Diencephalon (tissue), 1 donor: ENCODE results near the gene KRTAP3-2. TPM values are rescaled to one million over a fixed set of nuclear protein-coding genes. Genes with fewer than 3 reads are reported as not detected.

Experiments
- small RNA-seq: library from RNA; depleted of rRNA; stranded (forward); fragments of <200 nt; gene quantifications from one replicate; pipeline ENCODE3, GENCODE V24; 2014
- total RNA-seq: library from RNA; depleted of rRNA; stranded (reverse); fragments of >200 nt; gene quantifications from one replicate; pipeline ENCODE4 v1.2.3, GENCODE V29; 2014

The KRTAP3-2 gene
- total RNA-seq, result not detected

GRCh38 chr17:40999563-40999962, at the start of gene KRTAP3-2:
KRTAP3-2 (minus strand) TSS chr17:40999906; CDS start chr17:40999853, 53 bp downstream.

DNA sequence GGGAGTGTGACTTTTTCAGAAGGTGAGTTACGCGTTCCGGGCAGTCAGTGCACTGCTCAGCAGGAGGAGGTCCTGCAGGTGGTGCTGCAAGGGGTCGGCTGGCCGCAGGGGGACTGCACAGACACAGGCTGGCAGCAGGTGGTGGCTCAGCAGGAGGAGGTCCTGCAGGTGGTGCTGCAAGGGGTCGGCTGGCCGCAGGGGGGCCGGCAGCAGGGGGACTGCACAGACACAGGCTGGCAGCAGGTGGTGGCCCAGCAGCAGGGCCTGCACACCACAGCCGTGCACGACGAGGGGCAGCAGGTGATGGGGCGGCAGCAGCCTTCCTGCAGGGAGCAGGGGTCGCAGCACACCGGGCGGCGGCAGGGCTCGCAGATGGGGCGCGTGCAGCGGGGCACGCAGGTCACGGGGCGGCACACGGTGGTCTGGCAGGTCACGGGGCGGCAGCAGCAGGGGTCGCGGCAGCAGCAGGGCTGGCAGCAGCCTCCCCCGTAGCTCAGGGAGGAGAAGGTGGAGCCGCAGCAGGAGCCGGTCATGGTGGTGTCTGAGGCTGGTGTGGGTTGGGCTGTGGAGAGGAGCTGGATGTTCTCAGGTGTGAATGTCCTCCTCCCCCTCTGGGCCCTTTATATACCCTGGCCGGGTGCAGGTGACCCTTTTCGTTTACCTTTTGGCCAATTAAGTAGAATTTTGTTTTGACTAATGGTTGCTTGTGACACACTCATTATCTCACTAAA, 47.2 kb upstream of the KRTAP3-2 start, which contains the start of gene KRTAP2-1:
Gene KRTAP2-1, minus strand, starts transcription at position 582 of the 731 bp plus-strand sequence. Its CDS starts 49 bp downstream, at position 533.

GRCh38 chr17:41040783-41041571, 41.3 kb upstream of the KRTAP3-2 start, which contains the start of gene KRTAP1-1:
KRTAP1-1 (minus strand) TSS chr17:41041450; CDS start chr17:41041397, 53 bp downstream.

DNA sequence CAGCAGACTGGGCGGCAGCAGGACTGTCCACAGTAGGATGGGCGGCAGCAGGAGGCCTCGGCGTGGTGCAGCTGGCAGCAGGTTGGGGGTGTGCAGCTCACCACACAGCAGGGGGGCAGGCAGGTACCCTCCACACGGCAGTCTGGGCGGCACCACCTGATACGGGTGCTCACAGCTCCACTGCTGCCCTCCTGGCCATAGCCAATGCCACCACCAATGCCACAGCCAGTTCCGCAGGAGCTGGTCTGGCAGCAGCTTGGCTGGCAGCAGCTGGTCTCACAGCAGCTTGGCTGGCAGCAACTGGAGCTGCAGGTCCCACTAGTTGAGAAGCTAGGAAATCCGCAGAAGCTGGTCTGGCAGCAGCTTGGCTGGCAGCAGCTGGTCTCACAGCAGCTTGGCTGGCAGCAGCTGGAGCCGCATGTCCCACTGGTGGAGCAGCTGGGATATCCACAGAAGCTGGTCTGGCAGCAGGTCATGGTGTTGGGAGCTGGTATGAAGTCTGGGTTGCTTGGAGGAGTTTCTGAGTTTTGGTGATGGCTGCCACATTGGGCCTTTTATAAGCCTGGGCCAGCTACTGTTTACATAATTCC, 34.7 kb upstream of the KRTAP3-2 start, which contains the start of gene KRTAP1-3:
Gene KRTAP1-3, minus strand, starts transcription at position 529 of the 590 bp plus-strand sequence. Its CDS starts 53 bp downstream, at position 476.

DNA sequence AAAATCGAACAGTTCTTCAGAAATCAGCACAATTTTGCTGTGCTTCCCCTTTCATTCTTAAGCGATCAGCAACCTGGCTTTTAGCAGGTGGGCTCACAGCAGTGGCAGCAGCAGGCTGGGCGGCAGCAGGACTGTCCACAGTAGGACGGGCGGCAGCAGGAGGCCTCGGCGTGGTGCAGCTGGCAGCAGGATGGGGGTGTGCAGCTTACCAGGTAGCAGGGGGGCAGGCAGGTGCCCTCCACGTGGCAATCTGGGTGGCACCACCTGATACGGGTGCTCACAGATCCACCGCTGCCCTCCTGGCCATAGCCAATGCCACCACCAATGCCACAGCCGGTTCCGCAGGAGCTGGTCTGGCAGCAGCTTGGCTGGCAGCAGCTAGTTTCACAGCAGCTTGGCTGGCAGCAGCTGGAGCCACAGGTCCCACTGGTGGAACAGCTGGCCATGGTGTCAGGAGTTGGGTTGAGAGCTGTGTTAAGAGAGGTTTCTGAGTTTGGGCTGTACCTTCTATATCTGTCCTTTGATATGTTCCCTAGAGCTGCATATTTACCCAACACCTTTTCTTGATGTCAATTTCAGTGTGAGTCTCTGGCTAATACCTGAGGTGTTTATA, 30.0 kb upstream of the KRTAP3-2 start, which contains the start of gene KRTAP1-4:
Gene KRTAP1-4, minus strand, starts transcription at position 563 of the 613 bp plus-strand sequence. Its CDS starts 117 bp downstream, at position 446.

DNA sequence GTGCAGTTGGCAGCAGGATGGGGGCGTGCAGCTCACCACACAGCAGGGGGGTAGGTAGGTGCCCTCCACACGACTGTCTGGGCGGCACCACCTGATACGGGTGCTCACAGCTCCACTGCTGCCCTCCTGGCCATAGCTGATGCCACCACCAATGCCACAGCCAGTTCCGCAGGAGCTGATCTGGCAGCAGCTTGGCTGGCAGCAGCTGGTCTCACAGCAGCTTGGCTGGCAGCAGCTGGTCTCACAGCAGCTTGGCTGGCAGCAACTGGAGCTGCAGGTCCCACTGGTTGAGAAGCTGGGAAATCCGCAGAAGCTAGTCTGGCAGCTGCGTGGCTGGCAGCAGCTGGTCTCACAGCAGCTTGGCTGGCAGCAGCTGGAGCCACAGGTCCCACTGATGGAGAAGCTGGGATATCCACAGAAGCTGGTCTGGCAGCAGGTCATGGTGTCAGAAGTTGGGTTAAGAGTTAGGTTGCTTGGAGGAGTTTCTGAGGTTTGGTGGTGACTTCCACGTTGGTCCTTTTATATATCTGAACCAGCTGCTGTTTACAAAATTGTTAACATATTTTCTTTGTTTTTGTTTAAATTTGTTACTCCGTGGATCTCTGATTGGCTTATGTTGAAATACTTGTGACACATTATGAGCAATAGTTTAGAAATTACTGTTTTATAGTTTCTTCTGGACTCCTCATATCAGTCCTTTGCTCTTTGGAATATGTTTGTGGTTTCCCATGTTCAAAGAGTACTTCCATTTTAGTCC, 27.2 kb upstream of the KRTAP3-2 start, which contains the start of gene KRTAP1-5:
Gene KRTAP1-5, minus strand, starts transcription at position 494 of the 757 bp plus-strand sequence. Its CDS starts 53 bp downstream, at position 441.

DNA sequence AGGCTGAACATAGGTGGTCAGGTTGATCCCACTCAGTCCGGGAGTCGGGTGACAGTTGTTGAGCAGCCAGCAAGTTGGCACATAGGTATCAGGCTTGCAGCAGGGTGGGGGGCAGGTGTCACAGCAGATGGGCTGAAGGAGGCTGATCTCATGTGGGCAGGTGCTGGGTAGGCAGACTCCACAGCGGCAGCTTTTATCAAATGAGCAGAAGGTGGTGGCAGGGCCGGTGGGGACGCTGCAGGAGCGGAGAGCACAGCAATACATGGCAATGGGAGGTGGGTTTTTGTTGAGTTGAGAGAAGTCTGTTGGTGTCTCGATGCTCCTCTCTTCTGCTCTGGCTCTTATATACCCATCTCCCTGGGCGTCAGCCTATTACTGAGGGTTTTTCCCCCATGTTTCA, 9.1 kb upstream of the KRTAP3-2 start, which contains the start of gene KRTAP3-1:
Gene KRTAP3-1, minus strand, starts transcription at position 318 of the 400 bp plus-strand sequence. Its CDS starts 54 bp downstream, at position 264.

DNA sequence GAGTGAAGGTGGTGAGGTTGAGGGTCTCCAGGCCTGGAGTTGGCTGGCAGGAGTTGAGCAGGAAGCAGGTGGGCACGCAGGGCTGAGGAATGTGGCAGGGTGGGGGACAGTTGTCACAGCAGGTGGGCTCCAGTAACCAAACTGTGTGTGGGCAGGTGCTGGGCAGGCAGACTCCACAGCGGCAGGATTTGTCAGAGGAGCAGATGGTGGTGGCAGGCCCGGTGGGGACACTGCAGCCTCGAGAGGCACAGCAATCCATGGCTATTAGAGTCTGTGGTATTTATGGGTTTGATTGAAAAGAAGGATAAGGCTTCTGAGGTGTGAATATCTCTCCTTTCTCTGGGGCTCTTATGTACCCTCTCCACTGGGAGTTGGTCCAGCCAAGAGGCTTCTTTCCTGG, 5.9 kb downstream of the KRTAP3-2 start, which contains the start of gene KRTAP3-3:
Gene KRTAP3-3, minus strand, starts transcription at position 326 of the 400 bp plus-strand sequence. Its CDS starts 67 bp downstream, at position 259.

DNA sequence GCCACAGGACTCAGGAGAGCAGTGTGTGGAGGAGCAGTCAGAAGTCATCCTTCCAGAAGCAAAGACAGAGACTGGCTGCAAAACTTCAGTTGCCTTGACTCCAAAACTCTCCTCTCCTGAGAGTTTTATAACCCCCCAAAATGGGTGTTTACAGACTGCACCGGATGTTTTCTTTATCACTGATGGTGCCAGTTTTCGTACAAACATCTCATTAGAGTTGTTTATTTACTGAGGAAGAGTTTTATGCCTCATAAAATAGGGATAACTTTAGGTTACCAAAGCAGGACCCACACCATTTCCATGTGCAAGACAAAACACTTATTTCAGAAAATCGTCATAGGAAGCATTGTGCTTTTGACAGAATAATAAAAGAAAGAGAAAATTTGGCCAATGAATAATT, 15.5 kb downstream of the KRTAP3-2 start, which contains the start of gene KRT40:
Gene KRT40, minus strand, starts transcription at position 101 of the 400 bp plus-strand sequence. Its CDS starts 53 bp downstream, at position 48.

GRCh38 chr17:40966848-40967247, 32.9 kb downstream of the KRTAP3-2 start, which contains the start of gene KRT39:
KRT39 (minus strand) TSS chr17:40966948; CDS start chr17:40966856, 92 bp downstream.

Small RNA genes within 50 kb of the gene (small RNA-seq; reads per million reads assigned to genes)
- gene KRTAP3-4P, result not detected

Other genes with a start within 250 kb of the KRTAP3-2 start
- not detected for gene KRT25, start 244.6 kb downstream of the KRTAP3-2 start, total RNA-seq
- gene KRT26, start 227.7 kb downstream of the KRTAP3-2 start, total RNA-seq, result not detected
- gene KRT27, start 217.4 kb downstream of the KRTAP3-2 start, total RNA-seq, result not detected
- not detected for gene KRT28, start 199.9 kb downstream of the KRTAP3-2 start, total RNA-seq
- gene KRT10, start 177.3 kb downstream of the KRTAP3-2 start, total RNA-seq, result 2.8 TPM
- not detected for gene KRT12, start 132.7 kb downstream of the KRTAP3-2 start, total RNA-seq
- gene KRT20, start 114.7 kb downstream of the KRTAP3-2 start, total RNA-seq, result not detected
- 0.46 TPM for gene KRT23, start 62.3 kb downstream of the KRTAP3-2 start, total RNA-seq
- not detected for gene KRT39, start 33.0 kb downstream of the KRTAP3-2 start, total RNA-seq
- gene KRT40, start 15.6 kb downstream of the KRTAP3-2 start, total RNA-seq, result not detected
- not detected for gene KRTAP3-3, start 5.7 kb downstream of the KRTAP3-2 start, total RNA-seq
- not detected for gene KRTAP3-1, start 9.2 kb upstream of the KRTAP3-2 start, total RNA-seq
- not detected for gene KRTAP1-5, start 27.3 kb upstream of the KRTAP3-2 start, total RNA-seq
- gene KRTAP1-4, start 30.3 kb upstream of the KRTAP3-2 start, total RNA-seq, result not detected
- gene KRTAP1-3, start 35.0 kb upstream of the KRTAP3-2 start, total RNA-seq, result not detected
- gene KRTAP1-1, start 41.5 kb upstream of the KRTAP3-2 start, total RNA-seq, result not detected
- gene KRTAP2-1, start 47.4 kb upstream of the KRTAP3-2 start, total RNA-seq, result not detected
- gene KRTAP2-2, start 55.3 kb upstream of the KRTAP3-2 start, total RNA-seq, result not detected
- gene KRTAP2-3, start 60.2 kb upstream of the KRTAP3-2 start, total RNA-seq, result not detected
- not detected for gene KRTAP2-4, start 66.0 kb upstream of the KRTAP3-2 start, total RNA-seq
- not detected for gene KRTAP4-7, start 84.2 kb upstream of the KRTAP3-2 start, total RNA-seq
- not detected for gene KRTAP4-8, start 98.2 kb upstream of the KRTAP3-2 start, total RNA-seq
- not detected for gene KRTAP4-16, start 102.3 kb upstream of the KRTAP3-2 start, total RNA-seq
- not detected for gene KRTAP4-9, start 105.5 kb upstream of the KRTAP3-2 start, total RNA-seq
- not detected for gene KRTAP4-11, start 118.5 kb upstream of the KRTAP3-2 start, total RNA-seq
- not detected for gene KRTAP4-12, start 124.3 kb upstream of the KRTAP3-2 start, total RNA-seq
- not detected for gene KRTAP4-6, start 140.6 kb upstream of the KRTAP3-2 start, total RNA-seq
- gene KRTAP4-5, start 149.9 kb upstream of the KRTAP3-2 start, total RNA-seq, result not detected
- gene KRTAP4-4, start 160.8 kb upstream of the KRTAP3-2 start, total RNA-seq, result not detected
- gene KRTAP4-3, start 168.3 kb upstream of the KRTAP3-2 start, total RNA-seq, result not detected
- gene KRTAP4-2, start 178.3 kb upstream of the KRTAP3-2 start, total RNA-seq, result not detected
- not detected for gene KRTAP4-1, start 185.0 kb upstream of the KRTAP3-2 start, total RNA-seq
- not detected for gene KRTAP9-1, start 190.0 kb upstream of the KRTAP3-2 start, total RNA-seq
- gene KRTAP9-2, start 226.7 kb upstream of the KRTAP3-2 start, total RNA-seq, result not detected
- gene KRTAP9-3, start 232.5 kb upstream of the KRTAP3-2 start, total RNA-seq, result not detected
- not detected for gene KRTAP9-8, start 238.1 kb upstream of the KRTAP3-2 start, total RNA-seq
- not detected for gene KRTAP9-4, start 249.8 kb upstream of the KRTAP3-2 start, total RNA-seq